ENCODE data around the gene LRCH1. TPM values are rescaled to one million over a fixed set of nuclear protein-coding genes. Genes with fewer than 3 reads are reported as not detected.

Gene LRCH1
- total RNA-seq, 2 experiments from 2014 or later: 16.7 to 27.8 TPM

GRCh38 chr13:46778095-46778494 is 225.1 kb downstream of the LRCH1 start:
- no peak overlapping the region for H2AFZ ChIP-seq (ENCODE audit: low read length)
- no peak overlapping the region for H3K4me3 ChIP-seq (ENCODE audit: low read depth, low read length, poor library complexity, severe bottlenecking)
- ChIA-PET CTCF (ENCODE audit: unreplicated experiment) (no interaction called here), POLR2A (no interaction called here)
- no peaks in the 10 kb centered on the region for H3K79me2 ChIP-seq (ENCODE audit: insufficient read depth, low read depth, low read length)
- H3K9me2 ChIP-seq (ENCODE audit: insufficient read depth, low read length): no peaks in the 10 kb centered on the region
- H3K9me3 ChIP-seq (ENCODE audit: low read length): no peaks in the 10 kb centered on the region
- no peak overlapping the region for H3K27ac ChIP-seq (ENCODE audit: low read depth, low read length, poor library complexity, severe bottlenecking)
- no TSS peak for BruUV-seq (replicated peaks)
- no peak for DNase-seq (ENCODE audit: low spot score)
- peaks cover 60% of the 10 kb centered on the region for H3K36me3 ChIP-seq (ENCODE audit: insufficient read depth, low read length)
- intact Hi-C loops (cut with micrococcal nuclease; ENCODE audit: unreplicated experiment): no loop called here
- H4K20me1 ChIP-seq (ENCODE audit: insufficient read depth, low read length): no peaks in the 10 kb centered on the region
- H3K4me2 ChIP-seq (ENCODE audit: low read length): no peak overlapping the region
- H3K4me1 ChIP-seq (ENCODE audit: insufficient read depth, low read length, poor library complexity, severe bottlenecking): no peaks in the 10 kb centered on the region
- TF ChIP-seq EZH2phosphoT487 (IDR thresholded peaks at IDR 0.05; ENCODE audit: borderline replicate concordance, low read depth, low read length) (no peak), CTCF (conservative IDR thresholded peaks at IDR 0.05; ENCODE audit: low read length) (no peak)

GRCh38 chr13:46778890-46779289 is 225.9 kb downstream of the LRCH1 start:
- no TSS peak for BruUV-seq (replicated peaks)
- Histone ChIP-seq H3K4me3 (ENCODE audit: low read depth, low read length, poor library complexity, severe bottlenecking) (no peak overlapping the region), H3K36me3 (ENCODE audit: insufficient read depth, low read length) (peaks cover 61% of the 10 kb centered on the region), H3K27ac (ENCODE audit: low read depth, low read length, poor library complexity, severe bottlenecking) (no peak overlapping the region), H3K9me2 (ENCODE audit: insufficient read depth, low read length) (no peaks in the 10 kb centered on the region), H3K79me2 (ENCODE audit: insufficient read depth, low read depth, low read length) (no peaks in the 10 kb centered on the region), H4K20me1 (ENCODE audit: insufficient read depth, low read length) (no peaks in the 10 kb centered on the region), H3K9me3 (ENCODE audit: low read length) (no peaks in the 10 kb centered on the region), H2AFZ (ENCODE audit: low read length) (no peak overlapping the region), H3K4me1 (ENCODE audit: insufficient read depth, low read length, poor library complexity, severe bottlenecking) (no peaks in the 10 kb centered on the region), H3K4me2 (ENCODE audit: low read length) (no peak overlapping the region)
- POLR2A ChIA-PET: no interaction called here
- no peak for DNase-seq (ENCODE audit: low spot score)
- CTCF ChIA-PET (ENCODE audit: unreplicated experiment): no interaction called here
- intact Hi-C loops (cut with micrococcal nuclease; ENCODE audit: unreplicated experiment): no loop called here
- TF ChIP-seq CTCF (conservative IDR thresholded peaks at IDR 0.05; ENCODE audit: low read length) (no peak), EZH2phosphoT487 (IDR thresholded peaks at IDR 0.05; ENCODE audit: borderline replicate concordance, low read depth, low read length) (no peak)

- no peak overlapping the region for H3K4me3 ChIP-seq (ENCODE audit: low read depth, low read length, poor library complexity, severe bottlenecking)
- H3K36me3 ChIP-seq (ENCODE audit: insufficient read depth, low read length): peaks cover 66% of the 10 kb centered on the region
- ChIA-PET CTCF (ENCODE audit: unreplicated experiment) (no interaction called here), POLR2A (no interaction called here)
- DNase-seq (ENCODE audit: low spot score): no peak
- no TSS peak for BruUV-seq (replicated peaks)
- H2AFZ ChIP-seq (ENCODE audit: low read length): no peak overlapping the region
- no peak overlapping the region for H3K27ac ChIP-seq (ENCODE audit: low read depth, low read length, poor library complexity, severe bottlenecking)
- no peaks in the 10 kb centered on the region for H3K9me3 ChIP-seq (ENCODE audit: low read length)
- no peaks in the 10 kb centered on the region for H3K9me2 ChIP-seq (ENCODE audit: insufficient read depth, low read length)
- no peak for TF ChIP-seq CTCF (conservative IDR thresholded peaks at IDR 0.05; ENCODE audit: low read length)
- TF ChIP-seq EZH2phosphoT487 (IDR thresholded peaks at IDR 0.05; ENCODE audit: borderline replicate concordance, low read depth, low read length): no peak
- no peak overlapping the region for H3K4me2 ChIP-seq (ENCODE audit: low read length)
- intact Hi-C loops (cut with micrococcal nuclease; ENCODE audit: unreplicated experiment): no loop called here
- no peaks in the 10 kb centered on the region for H3K79me2 ChIP-seq (ENCODE audit: insufficient read depth, low read depth, low read length)
- H3K4me1 ChIP-seq (ENCODE audit: insufficient read depth, low read length, poor library complexity, severe bottlenecking): no peaks in the 10 kb centered on the region
- no peaks in the 10 kb centered on the region for H4K20me1 ChIP-seq (ENCODE audit: insufficient read depth, low read length)
These were observed 229.1 kb downstream of the LRCH1 start for GRCh38 chr13:46782066-46782465.
